GM18870 (cell line): ENCODE measurements around the gene ZYX.
"Not testable (repeated sequence)": the region's sequence is repeated elsewhere in the genome, so short reads cannot be mapped to it uniquely, and the experiment has no call there.

Source experiments
- ATAC-seq: cut with Tn5 transposase; IDR thresholded peaks from one replicate; pipeline ENCODE4 v1.9.1; 2021; ENCODE audit warnings: moderate library complexity; ENCODE audit not compliant: unreplicated experiment

ZYX gene

DNA sequence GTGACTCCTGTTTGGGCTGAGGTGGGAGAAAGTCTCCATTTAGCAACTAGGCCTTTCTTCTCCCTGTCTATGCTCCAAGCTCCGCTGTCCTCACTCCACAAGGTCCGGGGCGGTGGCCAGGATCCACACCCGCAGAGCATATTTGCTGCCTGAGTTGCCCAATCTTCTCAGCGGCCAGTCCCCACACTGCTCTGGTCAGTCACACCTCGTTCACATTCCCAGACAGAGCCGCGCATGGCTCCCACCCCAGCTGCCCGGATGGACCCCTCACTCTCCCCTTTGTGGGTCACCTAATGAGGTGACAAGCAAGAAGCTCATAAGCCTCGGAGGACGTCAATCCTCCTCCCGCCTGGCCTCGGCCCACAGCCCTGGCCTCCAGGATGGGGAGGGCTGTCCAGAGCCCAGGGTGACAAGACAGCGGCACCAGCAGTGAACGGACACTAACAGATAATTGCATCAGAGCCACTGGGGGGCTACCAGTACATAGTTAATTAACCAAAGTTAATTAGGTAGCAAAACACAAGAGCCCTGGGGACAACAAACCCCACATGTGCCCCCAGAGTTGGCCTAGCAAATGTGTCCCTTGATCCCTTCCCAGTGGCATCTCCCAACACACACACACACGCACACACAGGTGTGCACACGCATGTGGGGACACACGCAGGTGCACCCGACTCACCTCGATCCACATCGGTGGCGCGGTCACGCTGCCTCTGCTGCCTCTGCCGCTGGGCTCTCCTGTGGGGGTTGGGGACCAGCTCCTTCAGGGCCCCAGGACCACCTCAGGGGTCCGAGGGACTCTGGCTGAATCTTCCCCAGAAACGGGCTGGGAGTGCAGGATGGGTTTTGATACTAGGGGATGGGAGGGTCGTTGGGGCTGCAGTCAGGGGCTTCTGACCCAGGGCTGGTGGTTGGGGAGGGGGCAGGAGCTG is 15.7 kb downstream of the ZYX start:
- ATAC-seq = no peak

DNA sequence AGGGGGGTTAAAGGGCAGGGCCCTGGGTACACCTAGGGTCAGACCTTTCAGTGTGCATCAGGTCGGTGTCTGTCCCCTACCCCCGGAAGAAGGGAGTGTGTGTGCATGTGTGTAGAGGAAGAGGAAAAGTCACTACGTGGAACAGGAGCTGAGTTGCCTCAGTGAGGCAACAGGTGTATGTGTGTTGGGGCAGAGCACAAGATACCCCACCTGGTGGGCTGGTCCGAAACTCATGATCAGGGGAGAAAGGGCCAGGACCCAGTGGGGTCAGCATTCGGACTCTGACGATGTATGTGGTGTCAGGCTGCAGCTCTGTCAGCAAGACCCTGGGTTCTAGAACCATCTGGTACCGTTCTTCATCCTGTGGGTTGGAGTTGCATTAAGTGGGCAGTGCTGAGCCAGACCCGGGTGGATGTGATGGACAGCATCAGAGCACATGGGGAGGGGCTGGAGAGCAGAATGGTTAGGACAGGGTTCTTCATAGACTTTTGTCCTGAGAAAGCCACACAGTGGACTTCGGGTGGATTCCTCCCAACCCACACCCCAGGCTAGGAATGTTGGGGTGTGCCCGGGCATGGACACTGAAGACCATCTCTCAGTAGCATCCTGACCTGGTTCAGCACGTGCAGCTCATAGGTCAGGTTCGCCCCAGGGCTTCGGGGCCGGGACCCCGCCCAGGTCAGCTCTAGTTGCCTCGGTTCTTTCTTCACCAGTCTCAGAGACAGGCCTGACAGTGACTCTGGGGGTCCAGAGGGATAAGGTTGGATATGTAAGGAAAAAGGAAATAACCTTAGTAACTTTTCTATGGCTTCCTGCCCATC is 16.8 kb downstream of the ZYX start:
- ATAC-seq = no peak

DNA sequence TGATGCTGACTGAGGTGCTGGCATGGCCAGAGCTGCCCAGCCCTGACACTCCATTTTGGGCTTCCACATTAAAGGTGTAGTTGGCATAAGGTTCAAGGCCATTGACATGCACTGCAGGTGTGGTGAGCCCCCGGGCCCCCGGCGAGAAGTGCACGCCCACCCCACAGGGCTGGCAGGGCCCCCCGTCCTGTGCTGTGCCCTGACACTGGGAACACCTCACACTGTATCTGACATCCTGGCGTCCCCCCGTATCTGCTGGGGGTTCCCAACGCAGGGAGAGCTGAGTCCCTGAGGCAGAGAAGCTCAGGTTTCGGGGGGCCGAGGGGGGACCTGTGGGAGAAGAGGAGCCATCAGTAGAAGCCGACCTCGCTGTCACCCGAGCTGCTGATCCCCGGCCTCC is 17.5 kb downstream of the ZYX start:
- no peak for ATAC-seq

DNA sequence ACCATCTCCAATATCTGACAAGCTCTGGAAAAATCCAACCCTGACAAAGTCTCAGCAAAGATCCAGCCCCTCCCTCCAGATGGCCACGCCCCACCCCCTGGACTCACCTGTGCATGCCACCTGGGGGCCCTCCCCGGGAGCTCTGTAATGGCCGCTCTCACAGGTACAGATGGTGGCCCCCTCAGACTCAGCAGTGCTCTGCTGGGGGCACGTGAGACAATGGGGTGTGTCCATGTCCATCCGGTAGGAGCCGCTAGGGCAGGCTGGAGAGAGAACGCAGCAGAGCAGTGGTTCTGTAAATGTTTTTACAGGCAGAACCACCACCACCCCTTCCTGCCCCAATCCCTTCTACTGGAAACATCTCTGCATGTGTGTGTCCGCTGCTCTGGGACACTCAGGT is 18.0 kb downstream of the ZYX start:
- no peak for ATAC-seq

DNA sequence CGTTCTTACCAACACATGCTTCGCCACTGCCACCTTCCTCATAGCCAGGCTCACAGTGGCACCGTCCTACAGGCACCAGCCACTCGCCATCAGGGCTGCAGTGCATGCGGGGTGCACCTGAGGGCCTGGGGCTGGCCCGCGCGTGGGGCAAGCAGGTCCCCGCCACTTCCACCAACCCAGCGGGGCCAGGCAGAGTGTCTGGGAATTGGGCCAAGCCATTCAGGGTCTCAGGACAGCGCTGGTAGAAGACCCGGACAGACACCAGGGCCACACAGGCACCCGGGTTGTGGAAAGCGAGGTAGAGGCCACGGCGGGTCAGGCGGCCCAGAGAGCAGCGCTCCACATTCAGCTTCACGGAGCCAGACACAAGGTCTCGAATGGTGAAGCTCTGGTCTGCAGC is 18.5 kb downstream of the ZYX start:
- no peak for ATAC-seq

DNA sequence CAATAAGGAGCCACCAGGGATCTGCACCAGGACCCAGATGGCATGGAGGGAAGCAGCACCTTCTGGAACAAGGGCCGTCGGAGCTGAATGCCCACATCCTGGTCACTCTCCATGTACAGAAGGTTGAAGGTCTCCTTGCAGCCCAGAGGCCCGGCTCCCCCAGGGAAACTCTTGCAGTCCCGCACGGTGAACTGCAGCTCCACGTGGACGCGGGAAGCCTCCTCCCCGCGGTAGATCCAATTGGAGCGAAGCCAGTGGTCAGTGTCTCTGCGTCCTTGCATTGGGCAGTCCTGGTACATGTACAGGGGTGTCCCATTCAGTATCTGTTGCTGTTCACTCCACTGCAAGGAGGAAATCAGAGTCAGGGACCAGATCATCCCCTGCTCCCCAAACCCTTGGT is 20.1 kb downstream of the ZYX start:
- no peak for ATAC-seq

DNA sequence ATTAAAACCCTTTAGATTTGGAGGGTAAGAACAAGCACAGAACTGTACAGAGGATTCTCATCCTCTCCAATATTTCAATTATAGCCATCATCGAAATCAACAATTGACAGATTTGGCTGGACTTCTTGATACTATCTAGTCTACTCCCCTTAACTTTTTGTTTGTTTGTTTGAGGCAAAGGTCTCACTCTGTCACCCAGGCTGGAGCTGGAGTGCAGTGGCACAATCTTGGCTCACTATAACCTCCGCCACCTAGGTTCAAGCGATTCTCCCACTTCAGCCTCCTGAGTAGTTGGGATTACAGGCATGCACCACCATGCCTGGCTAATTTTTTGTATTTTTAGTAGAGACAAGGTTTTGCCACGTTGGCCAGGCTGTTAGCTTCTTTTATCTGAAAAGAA is 21.1 kb downstream of the ZYX start:
- not testable (repeated sequence) for ATAC-seq

DNA sequence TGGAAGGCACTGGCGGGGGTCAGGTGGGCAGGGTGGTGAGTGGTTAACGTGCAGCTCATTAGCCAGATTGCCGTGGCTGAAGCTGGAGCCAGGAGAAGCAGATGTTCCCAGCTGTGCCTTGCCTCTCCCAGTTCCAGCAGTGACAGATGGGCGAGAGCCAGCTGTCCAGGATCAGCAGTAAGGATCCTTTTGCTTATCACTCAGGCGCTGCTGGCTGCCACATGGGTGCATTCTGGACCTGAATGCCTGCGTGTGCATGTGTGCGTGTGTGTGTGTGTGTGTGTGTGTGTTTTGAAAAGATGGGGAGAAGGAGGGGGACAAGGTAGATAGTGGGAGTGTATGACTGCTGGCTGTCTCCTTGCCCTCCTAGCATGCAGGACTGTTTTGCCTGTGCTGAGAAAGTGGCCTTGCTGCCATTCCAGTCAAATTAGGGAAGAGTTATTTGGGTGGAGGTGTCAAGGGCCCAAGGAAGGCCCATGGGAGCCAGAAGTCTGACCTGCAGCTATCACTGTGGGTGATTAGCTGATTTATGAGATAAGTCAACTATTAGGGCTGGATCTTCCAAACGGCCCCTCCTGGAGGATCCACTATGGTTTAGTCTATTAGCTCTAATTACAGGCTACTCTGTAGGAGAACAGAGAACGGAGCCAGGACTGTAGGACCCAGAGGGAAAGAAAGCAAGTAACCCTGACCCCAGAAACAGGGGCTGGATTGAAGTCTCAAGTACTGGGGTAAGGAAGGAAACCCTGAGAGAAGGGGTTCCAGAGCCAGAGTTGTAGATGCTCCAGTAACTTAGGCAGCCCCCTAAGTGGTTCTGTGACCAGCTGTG is 24.2 kb downstream of the ZYX start:
- no peak for ATAC-seq

DNA sequence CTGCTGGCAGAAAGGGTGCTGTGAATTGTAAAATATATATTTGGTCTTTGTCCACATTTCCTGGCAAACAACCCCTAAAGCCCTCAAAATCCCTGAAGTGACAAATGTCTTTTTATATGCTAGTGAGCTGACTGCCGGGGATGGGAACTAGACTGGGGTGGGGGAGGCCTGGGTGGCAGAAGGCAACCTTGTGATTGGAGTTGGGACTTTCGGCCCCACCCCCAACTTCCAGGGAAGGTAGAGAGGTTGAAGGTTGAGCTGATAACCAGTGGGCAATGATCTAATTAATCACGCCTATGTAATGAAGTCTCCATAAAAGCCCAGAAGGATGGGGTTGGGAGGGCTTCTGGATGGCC is 24.8 kb downstream of the ZYX start:
- ATAC-seq = no peak

DNA sequence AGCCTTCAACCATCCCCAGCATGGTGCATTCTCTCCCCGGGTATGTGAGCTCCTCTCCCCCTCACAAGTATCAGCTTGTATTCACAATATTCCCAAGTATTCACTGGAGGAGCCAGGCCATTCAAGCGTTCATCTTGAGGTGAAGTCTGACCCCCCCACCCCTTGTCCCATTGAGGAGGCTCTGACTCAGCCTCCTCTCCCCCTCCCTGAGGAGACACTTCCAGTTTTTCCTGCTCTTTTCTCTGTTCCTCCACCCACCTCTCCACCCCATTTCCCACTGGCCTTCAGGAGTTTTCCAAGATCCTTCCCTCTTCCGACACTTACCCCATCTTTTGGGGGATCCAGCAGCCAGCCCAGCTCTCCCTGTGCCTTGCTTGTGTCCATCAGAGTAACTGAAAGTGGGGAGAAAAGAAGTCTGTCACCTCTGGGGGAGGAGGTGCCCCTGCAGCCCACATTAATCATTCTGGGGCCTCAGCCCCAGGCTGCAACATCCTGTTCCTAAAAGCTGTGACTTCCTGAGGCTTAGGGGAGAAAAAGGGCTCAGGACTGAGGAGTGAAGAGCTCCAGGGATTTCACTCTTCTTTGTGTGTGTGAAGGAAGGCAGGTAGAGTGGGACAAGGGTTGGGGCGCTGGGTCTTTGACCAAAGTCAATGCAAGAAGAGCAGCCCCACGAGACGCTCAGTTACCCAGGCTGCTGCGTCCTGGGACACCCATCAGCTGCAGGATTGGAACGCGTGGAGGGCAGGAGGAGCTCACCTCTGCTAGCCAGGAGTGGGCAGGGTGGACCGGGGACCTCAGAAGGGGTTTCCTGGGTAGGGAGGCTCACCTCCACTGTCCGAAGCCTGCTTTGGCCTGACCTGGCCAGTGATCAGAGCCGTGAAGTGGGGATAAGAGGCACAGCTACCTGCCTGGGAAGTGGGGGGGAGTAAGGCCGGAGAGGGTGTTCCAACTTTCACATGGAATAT is 26.4 kb downstream of the ZYX start:
- ATAC-seq = no peak

DNA sequence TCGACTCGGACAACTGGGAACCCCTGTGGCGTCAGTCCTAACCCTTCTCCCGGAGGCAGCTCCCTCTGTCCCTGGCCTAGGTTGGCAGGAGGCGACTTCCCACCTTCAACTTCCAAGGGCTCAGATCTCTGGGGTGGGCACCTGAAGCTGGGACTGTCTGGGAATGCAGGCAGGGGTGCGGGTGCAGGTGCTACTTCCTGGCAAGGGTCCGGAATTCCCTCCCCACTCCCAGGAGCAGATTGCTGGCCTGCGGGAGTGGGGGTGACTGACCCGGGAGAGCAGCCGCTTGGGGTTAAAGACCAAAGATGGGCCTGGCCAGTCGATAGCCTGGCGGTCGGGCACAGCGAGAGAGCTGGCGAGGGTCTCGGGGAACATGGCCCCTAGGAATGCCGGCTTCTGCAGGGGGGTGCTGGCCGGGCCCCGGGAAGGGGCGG is 27.1 kb downstream of the ZYX start:
- ATAC-seq = no peak

DNA sequence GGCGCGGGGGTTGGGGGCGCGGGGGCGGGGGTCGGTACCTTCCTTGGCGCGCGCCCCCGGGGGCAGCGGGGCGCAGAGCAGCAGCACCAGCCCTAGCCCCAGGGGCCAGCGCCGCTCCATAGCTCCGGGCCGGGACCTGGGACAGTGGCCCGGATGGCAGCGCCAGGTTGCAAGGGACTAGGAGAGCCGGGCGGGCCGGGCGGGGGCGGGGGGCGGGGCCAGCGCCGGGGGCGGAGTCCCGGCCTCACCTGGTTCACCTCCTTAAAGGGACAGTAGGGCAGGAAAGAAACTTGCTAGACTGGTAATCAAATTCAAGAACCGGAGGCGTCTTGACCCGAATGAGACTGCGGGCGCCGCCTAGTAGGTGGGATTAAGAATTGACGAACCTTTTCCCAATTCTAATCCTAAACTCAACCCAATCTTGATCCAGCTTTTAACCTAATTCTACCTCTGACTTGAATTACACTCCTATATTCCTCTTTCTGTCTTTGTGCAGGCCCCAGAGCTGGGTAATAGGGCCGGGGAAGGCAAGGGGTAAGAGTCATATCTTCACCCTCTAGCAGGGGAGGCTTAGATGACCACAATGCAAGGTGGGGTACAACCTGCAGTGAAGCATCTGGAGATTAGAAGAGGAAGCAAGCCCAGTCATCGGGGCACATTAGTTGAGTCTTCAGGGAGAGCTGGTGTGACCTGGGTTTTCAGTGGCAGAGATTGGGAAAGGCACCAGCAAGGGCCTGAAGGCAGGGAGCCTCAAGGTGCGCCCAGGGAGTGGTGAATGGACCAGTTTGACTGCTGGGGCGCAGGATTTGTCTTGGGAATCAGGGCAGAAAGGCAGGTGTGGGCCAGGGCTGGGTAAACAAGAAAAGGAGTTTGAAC is 27.8 kb downstream of the ZYX start, which contains the start of gene EPHA1:
Gene EPHA1 (minus strand): TSS at position 171 of the 876 bp plus-strand sequence. CDS start 51 bp downstream, at position 120.
- ATAC-seq = no peak

DNA sequence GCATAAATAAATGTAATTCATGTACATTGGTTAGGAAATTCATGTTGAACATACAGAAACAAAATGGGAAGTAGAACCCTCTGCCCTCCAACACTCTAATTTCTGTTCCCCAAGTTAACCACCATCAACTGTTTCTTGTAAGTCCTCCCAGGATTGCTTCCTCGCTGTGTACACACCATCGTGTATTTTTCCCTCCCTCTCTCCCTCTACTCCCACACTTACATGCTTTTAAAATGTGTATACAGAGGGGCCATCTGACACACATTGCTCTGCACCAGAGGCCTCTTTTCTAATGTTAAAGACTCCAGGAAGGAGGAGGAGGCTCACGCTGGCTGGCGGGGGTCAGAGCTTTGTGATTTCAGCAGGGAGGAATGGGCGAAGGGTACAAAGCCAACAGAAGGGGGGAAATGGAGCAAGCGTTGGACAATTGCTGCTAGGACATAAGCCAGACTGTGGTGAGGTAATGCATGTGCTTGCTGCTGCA is 29.4 kb downstream of the ZYX start:
- ATAC-seq = no peak

DNA sequence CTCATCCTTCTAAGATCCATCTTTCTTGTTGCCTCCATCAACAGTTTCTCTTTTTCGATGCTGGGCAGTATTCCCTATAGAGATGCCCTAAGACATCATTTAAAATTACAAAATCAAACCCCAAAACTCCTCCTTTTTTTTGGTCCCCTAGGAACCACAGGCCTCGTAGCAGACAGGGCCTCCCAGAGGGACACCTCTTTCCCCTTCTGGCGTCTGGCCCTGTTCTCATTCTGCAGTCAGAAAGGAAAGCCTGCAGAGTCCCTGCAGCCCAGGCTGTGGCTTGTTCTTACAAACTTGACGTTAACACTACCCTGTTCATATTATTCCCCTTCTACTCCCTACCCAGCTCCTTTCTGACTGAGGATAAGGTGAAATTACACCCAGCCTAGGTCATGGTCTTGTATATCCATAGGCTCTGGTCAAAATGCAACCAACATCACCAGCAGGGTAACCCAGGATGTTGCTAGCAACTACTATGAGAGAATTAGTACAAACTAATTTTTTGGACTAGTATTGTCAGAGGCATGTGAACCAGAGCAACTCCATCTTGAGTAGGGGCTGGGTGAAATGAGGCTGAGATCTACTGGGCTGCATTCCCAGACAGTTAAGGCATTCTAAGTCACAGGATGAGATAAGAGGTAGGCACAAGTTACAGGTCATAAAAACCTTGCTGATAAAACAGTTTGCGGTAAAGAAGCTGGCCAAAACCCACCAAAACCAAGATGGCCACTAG is 31.0 kb downstream of the ZYX start:
- no peak for ATAC-seq

DNA sequence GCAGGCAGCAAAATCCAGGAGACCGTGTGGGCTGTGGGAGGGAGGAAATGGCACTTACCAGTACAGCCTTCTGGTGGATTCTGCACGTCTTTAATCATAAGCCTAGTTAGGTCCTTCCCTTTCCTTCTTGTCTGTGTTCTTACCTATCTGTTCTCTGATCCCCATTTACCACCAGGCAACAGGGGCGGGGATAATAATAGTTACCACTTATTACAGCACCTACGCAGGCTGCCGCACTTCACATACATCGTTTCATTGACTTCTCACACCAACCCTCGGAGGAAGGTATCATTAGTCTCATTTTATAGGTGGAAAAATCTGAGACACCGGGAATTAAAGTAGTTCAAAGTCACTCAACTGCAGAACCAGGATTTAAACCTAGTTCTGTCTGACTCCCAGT is 32.0 kb downstream of the ZYX start:
- ATAC-seq = no peak

DNA sequence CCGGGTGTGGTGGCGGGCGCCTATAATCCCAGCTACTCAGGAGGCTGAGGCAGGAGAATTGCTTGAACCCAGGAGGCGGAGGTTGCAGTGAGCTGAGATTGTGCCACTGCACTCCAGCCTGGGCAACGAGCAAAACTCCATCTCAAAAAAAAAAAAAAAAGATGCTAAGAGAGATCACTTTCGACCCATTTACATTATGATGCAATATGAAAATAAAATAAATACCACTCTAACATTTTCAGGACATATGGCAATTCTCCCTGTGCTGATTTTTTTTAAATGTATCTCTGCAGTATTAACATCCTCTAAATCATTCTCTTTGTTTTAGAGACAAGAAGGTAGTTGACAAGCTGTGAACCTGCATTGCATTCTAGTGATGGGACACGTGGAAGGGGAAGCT is 34.1 kb downstream of the ZYX start:
- not testable (repeated sequence) for ATAC-seq

DNA sequence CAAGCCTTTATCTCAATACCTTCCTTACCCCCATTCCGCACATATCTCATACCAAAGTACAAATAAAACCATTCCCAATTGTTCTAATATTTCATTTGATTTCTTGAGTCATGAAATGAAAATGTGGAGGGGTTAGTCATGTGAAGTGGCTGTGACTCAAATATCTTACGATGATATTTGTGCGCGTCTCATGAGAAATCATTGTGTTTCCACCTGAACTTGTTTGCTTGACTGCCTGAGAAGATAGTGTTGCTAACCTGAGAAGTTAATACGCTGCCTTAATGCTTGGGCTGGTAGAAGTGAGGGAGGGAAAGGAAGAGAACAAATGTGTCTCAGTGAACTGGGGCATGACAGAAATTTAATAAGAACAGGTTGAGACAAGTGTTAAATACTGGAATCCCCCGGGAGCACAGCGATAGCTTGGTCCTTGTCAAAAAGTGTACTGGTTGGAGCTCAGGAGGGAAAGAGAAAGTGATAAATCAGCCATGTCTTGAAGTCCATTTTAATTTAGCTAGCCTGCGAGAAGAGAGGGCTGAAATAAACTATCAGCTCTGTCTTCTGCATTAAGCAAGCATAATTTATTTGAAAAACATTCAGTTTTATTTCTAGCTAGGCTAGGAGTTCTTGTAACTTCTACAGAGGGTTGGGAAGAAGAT is 34.7 kb downstream of the ZYX start:
- no peak for ATAC-seq
